ENCODE measurements around the gene ADGRA3.

The ADGRA3 gene

GRCh38 chr4:22490718-22491315, 25.0 kb downstream of the ADGRA3 start:
- no peak for DNase-seq (ENCODE audit: low spot score)
- TF ChIP-seq, protein P1, sequence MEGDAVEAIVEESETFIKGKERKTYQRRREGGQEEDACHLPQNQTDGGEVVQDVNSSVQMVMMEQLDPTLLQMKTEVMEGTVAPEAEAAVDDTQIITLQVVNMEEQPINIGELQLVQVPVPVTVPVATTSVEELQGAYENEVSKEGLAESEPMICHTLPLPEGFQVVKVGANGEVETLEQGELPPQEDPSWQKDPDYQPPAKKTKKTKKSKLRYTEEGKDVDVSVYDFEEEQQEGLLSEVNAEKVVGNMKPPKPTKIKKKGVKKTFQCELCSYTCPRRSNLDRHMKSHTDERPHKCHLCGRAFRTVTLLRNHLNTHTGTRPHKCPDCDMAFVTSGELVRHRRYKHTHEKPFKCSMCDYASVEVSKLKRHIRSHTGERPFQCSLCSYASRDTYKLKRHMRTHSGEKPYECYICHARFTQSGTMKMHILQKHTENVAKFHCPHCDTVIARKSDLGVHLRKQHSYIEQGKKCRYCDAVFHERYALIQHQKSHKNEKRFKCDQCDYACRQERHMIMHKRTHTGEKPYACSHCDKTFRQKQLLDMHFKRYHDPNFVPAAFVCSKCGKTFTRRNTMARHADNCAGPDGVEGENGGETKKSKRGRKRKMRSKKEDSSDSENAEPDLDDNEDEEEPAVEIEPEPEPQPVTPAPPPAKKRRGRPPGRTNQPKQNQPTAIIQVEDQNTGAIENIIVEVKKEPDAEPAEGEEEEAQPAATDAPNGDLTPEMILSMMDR (IDR thresholded peaks at IDR 0.05; ENCODE audit: extremely low read depth, missing control alignments): no peak

- TF ChIP-seq, protein P1 (IDR thresholded peaks at IDR 0.05; ENCODE audit: extremely low read depth, missing control alignments): no peak
Observed at GRCh38 chr4:22488106-22488505, 27.8 kb downstream of the ADGRA3 start.

GRCh38 chr4:22487328-22487727, 28.5 kb downstream of the ADGRA3 start:
- DNase-seq (ENCODE audit: low spot score): no peak
- TF ChIP-seq, protein P1 (IDR thresholded peaks at IDR 0.05; ENCODE audit: extremely low read depth, missing control alignments): no peak

More at GRCh38 chr4:22488106-22488505, 27.8 kb downstream of the ADGRA3 start:
- no peak for DNase-seq (ENCODE audit: low spot score)

- DNase-seq (ENCODE audit: low spot score): no peak
- TF ChIP-seq, protein P1 (IDR thresholded peaks at IDR 0.05; ENCODE audit: extremely low read depth, missing control alignments): no peak
Observed at GRCh38 chr4:22486276-22486675, 29.6 kb downstream of the ADGRA3 start.

DNA sequence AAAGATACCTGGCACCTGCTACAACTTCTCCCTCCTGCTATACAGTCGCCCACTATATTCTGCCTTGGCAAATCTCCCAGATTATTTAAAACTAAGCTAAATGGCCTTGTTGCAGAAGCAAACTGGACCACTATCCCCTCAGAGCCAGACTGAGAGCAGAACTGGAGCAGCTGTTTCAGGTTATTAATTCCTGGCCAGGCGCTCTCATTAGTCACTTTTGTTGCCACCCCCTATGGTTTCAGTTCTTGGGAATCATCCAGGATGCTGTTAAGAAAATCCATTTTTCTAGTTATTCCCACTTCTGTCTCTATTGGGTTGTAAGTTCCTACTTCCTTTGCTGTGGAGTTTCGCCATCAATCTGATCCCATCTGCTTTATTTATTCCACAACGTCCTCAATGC, 30.1 kb downstream of the ADGRA3 start:
- no peak for DNase-seq (ENCODE audit: low spot score)
- TF ChIP-seq, protein P1 (IDR thresholded peaks at IDR 0.05; ENCODE audit: extremely low read depth, missing control alignments): no peak

DNA sequence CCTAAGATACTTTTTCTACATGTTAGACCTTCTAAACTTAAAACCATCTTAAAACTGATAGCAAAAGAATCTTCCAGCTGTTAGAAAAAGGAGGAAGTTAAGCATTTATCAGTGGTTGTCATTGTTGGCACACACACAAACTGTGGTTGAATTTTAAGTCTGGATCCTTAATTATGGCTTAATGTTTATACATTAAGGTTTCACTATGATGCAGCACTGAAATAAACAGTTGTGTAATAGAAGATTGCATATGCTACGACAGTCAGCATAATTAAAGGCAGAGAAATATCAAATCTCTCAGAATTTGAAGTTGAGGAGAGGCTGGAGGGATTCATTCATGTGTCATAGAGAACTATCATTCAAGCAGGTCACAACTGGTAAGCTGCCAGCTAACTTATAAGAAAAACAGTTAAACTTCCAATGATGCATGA, 32.3 kb downstream of the ADGRA3 start:
- TF ChIP-seq, protein P1 (IDR thresholded peaks at IDR 0.05; ENCODE audit: extremely low read depth, missing control alignments): no peak
- no peak for DNase-seq (ENCODE audit: low spot score)

DNA sequence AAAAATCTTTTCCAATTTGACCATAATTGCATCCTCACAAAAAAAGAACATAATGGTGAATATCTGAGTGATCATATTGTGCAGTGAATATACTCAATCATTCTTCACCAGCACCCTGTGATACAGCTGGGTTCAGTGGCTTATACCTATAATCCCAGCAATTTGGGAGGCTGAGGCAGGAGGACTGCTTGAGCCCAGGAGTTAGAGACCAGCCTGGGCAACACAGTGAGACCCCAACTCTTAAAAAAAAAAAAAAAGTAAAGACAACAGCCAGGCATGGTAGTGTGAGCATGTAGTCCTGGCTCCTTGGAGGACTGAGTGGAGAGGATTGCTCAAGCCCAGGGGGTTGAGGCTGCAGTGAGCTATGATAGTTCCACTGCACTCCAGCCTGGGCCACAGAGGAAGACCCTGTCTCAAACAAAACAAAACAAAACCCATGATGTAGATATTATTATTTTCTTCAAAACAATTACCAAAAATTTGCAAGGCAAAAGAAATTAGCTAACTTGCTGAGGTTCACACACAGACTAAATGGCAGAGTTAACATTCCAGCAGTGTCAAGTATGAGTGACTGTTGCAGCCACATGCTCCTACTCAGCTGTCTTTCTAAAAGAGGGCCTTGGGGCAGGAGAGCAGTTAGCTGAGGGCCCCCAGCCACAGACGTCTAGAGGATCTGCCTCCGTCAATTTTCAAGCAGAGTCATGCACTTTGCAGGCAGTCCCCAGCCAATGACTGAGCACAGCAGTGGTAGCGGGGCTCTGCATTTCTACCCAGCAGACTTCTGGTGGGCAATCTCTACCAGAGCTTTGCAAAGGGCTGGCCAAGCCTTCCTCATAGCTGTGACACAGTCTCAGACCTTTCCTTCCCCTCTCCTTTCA, 33.4 kb downstream of the ADGRA3 start:
- DNase-seq (ENCODE audit: low spot score): no peak
- TF ChIP-seq, protein P1 (IDR thresholded peaks at IDR 0.05; ENCODE audit: extremely low read depth, missing control alignments): no peak
